IMR-90 (cell line): ENCODE data around the gene EPOP. TPM values are rescaled to one million over a fixed set of nuclear protein-coding genes. Genes with fewer than 3 reads are reported as not detected.

Experiments
- ATAC-seq: fragments of 200-7000 bp; cut with Tn5 transposase; 2 replicates; pipeline ENCODE4 v1.9.1; 2020; ENCODE audit warnings: low read depth, mild to moderate bottlenecking, moderate library complexity
- BruUV-seq: library from RNA; stranded (reverse); fragments of 400-500 nt; replicated peaks from 2 replicates; lab custom pipeline; 2021; lab: Mats Ljungman, UMichigan
- CTCF ChIA-PET: fragments of 300-600 bp; formaldehyde crosslinking; extraction: SDS; loops from one replicate; lab custom pipeline; 2021; ENCODE audit warnings: antibody characterized with exemption; lab: Yijun Ruan, JAX
- POLR2A ChIA-PET: fragments of 300-600 bp; sonication (Branson Sonifier 250); formaldehyde crosslinking; loops from one replicate; lab custom pipeline; 2022; ENCODE audit warnings: antibody characterized with exemption; ENCODE audit not compliant: unreplicated experiment; lab: Charles Lee
- DNase-seq: peaks from one replicate; pipeline ENCODE4 v3.0.0; 2013
- H2AFZ ChIP-seq: replicated peaks from 2 replicates; pipeline ENCODE3; 2013; ENCODE audit warnings: low read length, mild to moderate bottlenecking; ENCODE audit not compliant: poor library complexity
- H2AK5ac ChIP-seq: 2 replicates; pipeline ENCODE4 v1.6.1; 2013; ENCODE audit warnings: low read depth, low read length, inconsistent platforms
- H2AK9ac ChIP-seq: replicated peaks from 2 replicates; pipeline ENCODE3; 2013; ENCODE audit warnings: mild to moderate bottlenecking, low read depth, low read length, moderate library complexity; ENCODE audit not compliant: poor library complexity
- H2BK120ac ChIP-seq: 2 replicates; pipeline ENCODE4 v1.6.1; 2013; ENCODE audit warnings: low read depth, low read length, inconsistent platforms
- H2BK15ac ChIP-seq: 3 replicates; pipeline ENCODE4 v1.6.1; 2013; ENCODE audit warnings: low read depth, low read length, inconsistent platforms
- H2BK20ac ChIP-seq: 2 replicates; pipeline ENCODE4 v1.6.1; 2013; ENCODE audit warnings: low read depth, mild to moderate bottlenecking, inconsistent platforms, low read length, moderate library complexity
- H2BK5ac ChIP-seq: 2 replicates; pipeline ENCODE4 v1.6.1; 2013; ENCODE audit warnings: mild to moderate bottlenecking, low read depth, low read length, inconsistent platforms; ENCODE audit not compliant: poor library complexity, severe bottlenecking
- H3K14ac ChIP-seq: replicated peaks from 2 replicates; pipeline ENCODE4 v1.6.1; 2013; ENCODE audit warnings: low read depth, low read length, inconsistent platforms
- H3K18ac ChIP-seq: 2 replicates; pipeline ENCODE4 v1.6.1; 2013; ENCODE audit warnings: low read depth, low read length, control low read depth
- H3K23ac ChIP-seq: 2 replicates; pipeline ENCODE4 v1.6.1; 2013; ENCODE audit warnings: low read depth, low read length, inconsistent platforms
- H3K27ac ChIP-seq: 2 replicates; pipeline ENCODE4 v1.5.1; 2013; ENCODE audit warnings: mild to moderate bottlenecking, control low read depth, low read length; ENCODE audit not compliant: insufficient read depth
- H3K27me3 ChIP-seq: 2 replicates; pipeline ENCODE4 v1.6.1; 2013; ENCODE audit warnings: low read length; ENCODE audit not compliant: control insufficient read depth, insufficient read depth
- H3K36me3 ChIP-seq: 2 replicates; pipeline ENCODE4 v1.6.1; 2013; ENCODE audit warnings: low read length, mixed read lengths; ENCODE audit not compliant: control insufficient read depth, insufficient read depth
- H3K4ac ChIP-seq: 2 replicates; pipeline ENCODE4 v1.6.1; 2013; ENCODE audit warnings: low read depth, low read length, inconsistent platforms
- H3K4me1 ChIP-seq: 2 replicates; pipeline ENCODE4 v1.6.1; 2013; ENCODE audit warnings: low read length, mixed read lengths; ENCODE audit not compliant: control insufficient read depth, insufficient read depth
- H3K4me2 ChIP-seq: 2 replicates; pipeline ENCODE4 v1.6.1; 2013; ENCODE audit warnings: low read depth, mild to moderate bottlenecking, control low read depth, low read length, moderate library complexity
- H3K4me3 ChIP-seq: 2 replicates; pipeline ENCODE4 v1.5.1; 2013; ENCODE audit warnings: low read depth, mild to moderate bottlenecking, control low read depth, low read length, moderate library complexity; ENCODE audit not compliant: insufficient read depth
- H3K56ac ChIP-seq: 2 replicates; pipeline ENCODE4 v1.6.1; 2013; ENCODE audit warnings: low read length, inconsistent platforms; ENCODE audit not compliant: insufficient read depth; ENCODE audit errors: extremely low read depth
- H3K79me1 ChIP-seq, 2 experiments: 2 replicates each; pipeline ENCODE4 v1.6.1; 2013; ENCODE audit warnings: low read length in 2 of 2, inconsistent platforms in 1 of 2, low read depth in 1 of 2
- H3K9ac ChIP-seq: 2 replicates; pipeline ENCODE4 v1.6.1; 2013; ENCODE audit warnings: low read depth, low read length, control low read depth
- H3K9me1 ChIP-seq: 2 replicates; pipeline ENCODE4 v1.6.1; 2013; ENCODE audit warnings: low read length, inconsistent platforms; ENCODE audit not compliant: insufficient read depth
- H3K9me3 ChIP-seq: 2 replicates; pipeline ENCODE4 v1.6.1; 2013; ENCODE audit warnings: low read length; ENCODE audit not compliant: control insufficient read depth, insufficient read depth
- H4K20me1 ChIP-seq: 2 replicates; pipeline ENCODE4 v1.6.1; 2013; ENCODE audit warnings: low read length, inconsistent platforms; ENCODE audit not compliant: insufficient read depth
- H4K5ac ChIP-seq: 2 replicates; pipeline ENCODE4 v1.6.1; 2013; ENCODE audit warnings: mild to moderate bottlenecking, low read depth, low read length, control low read depth
- H4K8ac ChIP-seq, 2 experiments: 2 replicates each; pipeline ENCODE4 v1.6.1; 2013; ENCODE audit warnings: low read depth in 2 of 2, low read length in 2 of 2, control low read depth in 1 of 2, inconsistent platforms in 1 of 2
- H4K91ac ChIP-seq: 2 replicates; pipeline ENCODE4 v1.6.1; 2013; ENCODE audit warnings: low read depth, low read length, inconsistent platforms; ENCODE audit not compliant: insufficient read depth
- BHLHE40 ChIP-seq: fragments of 150-350 bp; IDR thresholded peaks from 2 replicates; pipeline ENCODE4 v1.6.1; 2016; ENCODE audit warnings: mild to moderate bottlenecking, low read depth, low read length
- CEBPB ChIP-seq: IDR thresholded peaks from 2 replicates; pipeline ENCODE4 v1.6.1; 2012; ENCODE audit warnings: low read depth, low read length, improper control_type of control experiment
- CHD1 ChIP-seq: IDR thresholded peaks from 2 replicates; pipeline ENCODE4 v1.6.1; 2012; ENCODE audit warnings: low read depth, low read length, improper control_type of control experiment
- CTCF ChIP-seq: conservative IDR thresholded peaks from 2 replicates; pipeline ENCODE4 v1.5.1; 2012; ENCODE audit warnings: mild to moderate bottlenecking, low read depth, low read length, improper control_type of control experiment
- MAFK ChIP-seq: IDR thresholded peaks from 2 replicates; pipeline ENCODE4 v1.6.1; 2012; ENCODE audit warnings: low read depth, low read length, improper control_type of control experiment
- MXI1 ChIP-seq: IDR thresholded peaks from 2 replicates; pipeline ENCODE4 v1.6.1; 2012; ENCODE audit warnings: low read depth, mild to moderate bottlenecking, low read length, moderate library complexity, borderline replicate concordance
- NFE2L2 ChIP-seq: fragments of 150-350 bp; IDR thresholded peaks from 2 replicates; pipeline ENCODE4 v1.6.1; 2016; ENCODE audit warnings: low read depth, mild to moderate bottlenecking, low read length
- POLR2A ChIP-seq: IDR thresholded peaks from 2 replicates; pipeline ENCODE4 v1.6.1; 2012; ENCODE audit warnings: mild to moderate bottlenecking, low read depth, low read length
- RAD21 ChIP-seq: IDR thresholded peaks from 2 replicates; pipeline ENCODE4 v1.6.1; 2012; ENCODE audit warnings: low read length, improper control_type of control experiment
- RFX5 ChIP-seq: IDR thresholded peaks from 2 replicates; pipeline ENCODE4 v1.8.0; 2012; ENCODE audit warnings: low read depth, mild to moderate bottlenecking, low read length, moderate library complexity
- SMC3 ChIP-seq: fragments of 150-350 bp; IDR thresholded peaks from 2 replicates; pipeline ENCODE4 v1.6.1; 2016; ENCODE audit warnings: low read depth, mild to moderate bottlenecking, antibody characterized with exemption, low read length, moderate library complexity
- USF2 ChIP-seq: fragments of 150-350 bp; IDR thresholded peaks from 2 replicates; pipeline ENCODE4 v1.6.1; 2017; ENCODE audit warnings: mild to moderate bottlenecking, antibody characterized with exemption, low read length, low read depth
- WGBS, 2 experiments: methylation state at CpG; one replicate each; pipeline versions ENCODE4 v1.1.5 to v1.1.7; 2013; ENCODE audit warnings: missing lambda C conversion rate in 2 of 2; ENCODE audit not compliant: insufficient read length in 1 of 2; ENCODE audit errors: extremely low coverage in 2 of 2; 5-methylcytosine and 5-hydroxymethylcytosine counted together
- dilution Hi-C: fragments of 300-500 bp; cut with HindIII; formaldehyde crosslinking; loops from one replicate; pipeline ENCODE4 v1.14.3; 2018; ENCODE audit warnings: low sequenced_read_pairs; ENCODE audit not compliant: unreplicated experiment
- in situ Hi-C: fragments of 300-500 bp; cut with MboI; formaldehyde crosslinking; loops from 3 replicates; pipeline ENCODE4 v1.14.3; 2019; ENCODE audit warnings: low sequenced_read_pairs, inconsistent platforms, mixed read lengths
- intact Hi-C: fragments of 100-400 bp; cut with micrococcal nuclease; formaldehyde crosslinking; loops from 2 replicates; pipeline ENCODE4 v1.10.0; 2022
- polyA plus RNA-seq, 3 experiments: library from polyadenylated mRNA; depleted of rRNA; stranded (reverse); fragments of >200 nt; gene quantifications; 2 replicates each; pipeline ENCODE4 v1.2.3, GENCODE V29; 2012; ENCODE audit warnings: low replicate concordance in 1 of 3
- total RNA-seq: library from RNA; depleted of rRNA; stranded (reverse); fragments of >200 nt; gene quantifications from 2 replicates; pipeline ENCODE4 v1.2.3, GENCODE V29; 2012

EPOP gene
- total and polyA plus RNA-seq, 2 of the 4 experiments (the other 2 are of a cell fraction) = 0.36 to 0.82 TPM

GRCh38 chr17:38676706-38677504 lies 2.1 kb upstream of the EPOP start (continued):
- peak; percentile 92 for TF ChIP-seq RAD21
- TF ChIP-seq CHD1 = no peak
- no peak for TF ChIP-seq RFX5
- TF ChIP-seq BHLHE40 = peak; percentile 65; the same call in 1 of the 2 replicates

- TF ChIP-seq CHD1 (no peak), NFE2L2 (no peak), MAFK (no peak), MXI1 (no peak), SMC3 (no peak), CEBPB (no peak), USF2 (no peak), RFX5 (no peak), BHLHE40 (no peak), POLR2A (no peak), CTCF (no peak)
- Histone ChIP-seq H3K14ac (no peak overlapping the region), H2AK9ac (peak overlapping the region; percentile 78), H2BK120ac (no peak overlapping the region), H3K18ac (no peak overlapping the region), H3K9me1 (no peaks in the 10 kb centered on the region), H4K5ac (no peak overlapping the region), H3K27ac (no peak overlapping the region), H3K36me3 (no peaks in the 10 kb centered on the region), H3K4me1 (no peaks in the 10 kb centered on the region), H2AFZ (peak overlapping the region; percentile 91), H3K9me3 (no peaks in the 10 kb centered on the region), H4K20me1 (0 out of 2 replicates have a peak, but pooled peaks cover 4% of the 10 kb centered on the region), H3K79me1 (no peaks in the 10 kb centered on the region), H3K27me3 (peaks cover 53% of the 10 kb centered on the region), H3K4ac (no peak overlapping the region), H3K23ac (no peak overlapping the region), H2BK15ac (no peak overlapping the region), H2BK20ac (no peak overlapping the region), H2AK5ac (no peak overlapping the region), H4K8ac (no peak overlapping the region), H3K56ac (no peak overlapping the region), H3K4me3 (peak overlapping the region; percentile 52), H3K9ac (no peak overlapping the region), H4K91ac (no peak overlapping the region; the same call in 1 of the 2 replicates), H2BK5ac (no peak overlapping the region), H3K4me2 (peak overlapping the region; percentile 48)
- 2% methylated on average over 30 of the region's 85 CpGs; no CpG with 5 or more reads in 1 of the 2 experiments for WGBS, 2 experiments
- in situ Hi-C loops (no loop called here), dilution Hi-C loops (no loop called here), intact Hi-C loops (no loop called here)
- no peak; the same call in 1 of the 2 replicates for ATAC-seq
- no TSS peak for BruUV-seq
- POLR2A ChIA-PET = no interaction called here
- DNase-seq = no peak
- CTCF ChIA-PET = no interaction called here
Observed at GRCh38 chr17:38674014-38674748, 576 bp downstream of the EPOP start.
